ENCODE results near the gene THOP1.

- no peak for TF ChIP-seq CTCF (IDR thresholded peaks at IDR 0.05)
- no peak for TF ChIP-seq POLR2A (IDR thresholded peaks at IDR 0.05)
Measured at GRCh38 chr19:2796659-2797266, 11.5 kb downstream of the THOP1 start.
